Osteocyte (in vitro differentiated cells): ENCODE measurements around the gene HLCS. TPM values are rescaled to one million over a fixed set of nuclear protein-coding genes. Genes with fewer than 3 reads are reported as not detected.

Experiments
- DNase-seq: peaks from one replicate; pipeline ENCODE4 v3.0.0; 2021; ENCODE audit warnings: mixed read lengths; ENCODE audit not compliant: unreplicated experiment; ENCODE audit errors: extremely low spot score
- H3K27ac Mint-ChIP-seq: one replicate; pipeline ENCODE4 v1.8.0; 2021; ENCODE audit warnings: mild to moderate bottlenecking, mixed read lengths; ENCODE audit not compliant: unreplicated experiment
- H3K27me3 Mint-ChIP-seq: one replicate; pipeline ENCODE4 v1.8.0; 2021; ENCODE audit warnings: mixed read lengths; ENCODE audit not compliant: unreplicated experiment
- H3K36me3 Mint-ChIP-seq: one replicate; pipeline ENCODE4 v1.8.0; 2021; ENCODE audit warnings: mixed read lengths; ENCODE audit not compliant: unreplicated experiment
- H3K4me1 Mint-ChIP-seq: one replicate; pipeline ENCODE4 v1.8.0; 2021; ENCODE audit warnings: mixed read lengths; ENCODE audit not compliant: unreplicated experiment
- H3K4me3 Mint-ChIP-seq: one replicate; pipeline ENCODE4 v1.8.0; 2021; ENCODE audit warnings: mild to moderate bottlenecking, moderate library complexity, mixed read lengths; ENCODE audit not compliant: unreplicated experiment
- H3K9me3 Mint-ChIP-seq: one replicate; pipeline ENCODE4 v1.8.0; 2021; ENCODE audit warnings: mixed read lengths; ENCODE audit not compliant: unreplicated experiment
- total RNA-seq: library from RNA; stranded (reverse); gene quantifications from 2 replicates; pipeline ENCODE4 v1.2.1, GENCODE V29; 2021
- TF ChIP-seq, protein P1 (sequence below): fragments of 200-600 bp; sonication (generic); IDR thresholded peaks from 2 replicates; pipeline ENCODE4 v1.5.0; 2021; ENCODE audit warnings: antibody characterized with exemption, mild to moderate bottlenecking, moderate library complexity

The HLCS gene
- total RNA-seq, 1 donor from 2014 or later = 26.7 TPM

DNA sequence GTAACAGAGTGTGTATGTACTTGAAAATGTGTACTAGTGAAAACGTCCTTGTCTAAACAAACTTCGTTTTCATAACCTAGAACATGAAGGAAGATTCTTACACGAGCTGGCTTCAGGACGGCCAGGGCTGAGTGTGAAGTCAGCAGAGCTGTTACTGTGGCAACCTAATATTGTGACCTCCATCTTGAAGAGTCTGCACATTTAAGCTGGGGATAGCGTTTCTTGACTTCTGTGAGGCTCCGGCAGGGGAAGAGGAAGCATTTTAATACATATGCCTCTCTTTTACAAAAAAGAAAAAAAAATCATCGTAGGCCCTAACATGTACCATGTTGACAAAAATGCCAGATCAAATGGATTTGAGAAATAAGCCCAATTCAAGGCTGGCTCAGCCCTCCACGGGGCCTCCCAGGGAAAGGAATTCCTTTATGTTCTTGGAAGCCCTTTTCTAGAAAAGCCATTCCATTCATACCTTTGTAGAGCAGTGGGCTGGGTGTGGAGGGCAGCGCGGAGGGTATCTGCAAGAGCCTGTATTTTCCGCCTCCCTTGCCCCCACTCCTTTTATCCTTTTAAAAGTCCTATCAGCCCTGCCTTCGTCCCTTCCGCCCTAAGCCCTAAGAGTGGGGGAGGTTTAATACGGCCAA lies 216.4 kb downstream of the HLCS start:
- DNase-seq = no peak
- Mint-ChIP-seq H3K9me3 (no peaks in the 10 kb centered on the region), H3K27ac (peak overlapping the region; percentile 72), H3K36me3 (peaks cover 9% of the 10 kb centered on the region), H3K4me3 (no peak overlapping the region), H3K4me1 (peaks cover 33% of the 10 kb centered on the region), H3K27me3 (no peaks in the 10 kb centered on the region)
- TF ChIP-seq, protein P1, sequence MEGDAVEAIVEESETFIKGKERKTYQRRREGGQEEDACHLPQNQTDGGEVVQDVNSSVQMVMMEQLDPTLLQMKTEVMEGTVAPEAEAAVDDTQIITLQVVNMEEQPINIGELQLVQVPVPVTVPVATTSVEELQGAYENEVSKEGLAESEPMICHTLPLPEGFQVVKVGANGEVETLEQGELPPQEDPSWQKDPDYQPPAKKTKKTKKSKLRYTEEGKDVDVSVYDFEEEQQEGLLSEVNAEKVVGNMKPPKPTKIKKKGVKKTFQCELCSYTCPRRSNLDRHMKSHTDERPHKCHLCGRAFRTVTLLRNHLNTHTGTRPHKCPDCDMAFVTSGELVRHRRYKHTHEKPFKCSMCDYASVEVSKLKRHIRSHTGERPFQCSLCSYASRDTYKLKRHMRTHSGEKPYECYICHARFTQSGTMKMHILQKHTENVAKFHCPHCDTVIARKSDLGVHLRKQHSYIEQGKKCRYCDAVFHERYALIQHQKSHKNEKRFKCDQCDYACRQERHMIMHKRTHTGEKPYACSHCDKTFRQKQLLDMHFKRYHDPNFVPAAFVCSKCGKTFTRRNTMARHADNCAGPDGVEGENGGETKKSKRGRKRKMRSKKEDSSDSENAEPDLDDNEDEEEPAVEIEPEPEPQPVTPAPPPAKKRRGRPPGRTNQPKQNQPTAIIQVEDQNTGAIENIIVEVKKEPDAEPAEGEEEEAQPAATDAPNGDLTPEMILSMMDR = no peak

DNA sequence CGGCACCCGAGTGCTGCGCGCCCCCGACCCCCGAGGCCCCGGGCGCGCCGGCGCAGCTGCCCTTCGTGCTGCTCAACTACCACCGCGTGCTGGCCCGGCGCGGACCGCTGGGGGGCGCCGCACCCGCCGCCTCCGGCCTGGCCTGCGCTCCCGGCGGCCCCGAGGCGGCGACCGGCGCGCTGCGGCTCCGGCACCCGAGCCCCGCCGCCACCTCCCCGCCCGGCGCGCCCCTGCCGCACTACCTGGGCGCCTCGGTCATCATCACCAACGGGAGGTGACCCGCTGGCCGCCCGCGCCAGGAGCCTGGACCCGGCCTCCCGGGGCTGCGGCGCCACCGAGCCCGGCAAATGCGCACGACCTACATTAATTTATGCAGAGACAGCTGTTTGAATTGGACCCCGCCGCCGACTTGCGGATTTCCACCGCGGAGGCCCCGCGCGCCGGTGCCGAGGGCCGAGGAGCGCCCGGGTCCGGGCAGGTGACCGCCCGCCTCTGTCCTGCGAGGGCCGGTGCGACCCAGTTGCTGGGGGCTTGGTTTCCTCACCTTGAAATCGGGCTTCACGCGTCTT lies 218.6 kb downstream of the HLCS start:
- peaks cover 4% of the 10 kb centered on the region for H3K36me3 Mint-ChIP-seq
- H3K27ac Mint-ChIP-seq = no peak overlapping the region
- TF ChIP-seq, protein P1 = peak; percentile 39
- H3K9me3 Mint-ChIP-seq = no peaks in the 10 kb centered on the region
- peak; percentile 91 for DNase-seq
- peaks cover 18% of the 10 kb centered on the region for H3K4me1 Mint-ChIP-seq
- peak overlapping the region; percentile 56 for H3K4me3 Mint-ChIP-seq
- H3K27me3 Mint-ChIP-seq = no peaks in the 10 kb centered on the region

GRCh38 chr21:36747041-36747814 lies 219.2 kb downstream of the HLCS start:
- peak overlapping the region; percentile 23 for H3K27ac Mint-ChIP-seq
- peaks cover 14% of the 10 kb centered on the region for H3K4me1 Mint-ChIP-seq
- H3K27me3 Mint-ChIP-seq = no peaks in the 10 kb centered on the region
- H3K9me3 Mint-ChIP-seq = no peaks in the 10 kb centered on the region
- H3K4me3 Mint-ChIP-seq = peak overlapping the region; percentile 70
- peaks cover 4% of the 10 kb centered on the region for H3K36me3 Mint-ChIP-seq
- TF ChIP-seq, protein P1 = no peak
- DNase-seq = no peak

DNA sequence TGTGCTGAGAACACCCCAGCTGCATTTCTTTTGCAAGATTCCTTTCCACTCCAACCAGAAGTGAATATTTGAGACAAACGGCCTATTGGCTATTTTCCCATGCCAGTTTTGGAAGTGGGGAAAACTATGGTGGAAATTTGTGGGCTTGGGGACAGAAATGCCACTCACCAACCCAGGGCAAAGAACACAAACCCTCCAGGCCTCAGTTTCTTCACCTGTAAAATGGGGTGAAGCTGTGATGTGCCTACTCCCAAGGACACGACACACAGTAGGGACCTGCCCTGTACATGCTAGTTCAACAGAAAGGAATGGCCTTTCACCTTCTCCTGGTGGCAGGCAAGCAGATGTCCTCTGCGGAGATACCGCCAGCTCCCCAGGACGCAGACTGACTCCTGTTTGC lies 221.0 kb downstream of the HLCS start:
- Mint-ChIP-seq H3K9me3 (no peaks in the 10 kb centered on the region), H3K4me1 (peaks cover 14% of the 10 kb centered on the region), H3K27me3 (no peaks in the 10 kb centered on the region), H3K36me3 (peaks cover 3% of the 10 kb centered on the region), H3K4me3 (no peak overlapping the region), H3K27ac (no peak overlapping the region)
- TF ChIP-seq, protein P1 = no peak
- DNase-seq = no peak
